ENCODE measurements around the gene CDH4. TPM values are rescaled to one million over a fixed set of nuclear protein-coding genes. Genes with fewer than 3 reads are reported as not detected.

Gene CDH4
- total RNA-seq, 2 donors from 2014 or later, result 0.05 to 2.2 TPM

DNA sequence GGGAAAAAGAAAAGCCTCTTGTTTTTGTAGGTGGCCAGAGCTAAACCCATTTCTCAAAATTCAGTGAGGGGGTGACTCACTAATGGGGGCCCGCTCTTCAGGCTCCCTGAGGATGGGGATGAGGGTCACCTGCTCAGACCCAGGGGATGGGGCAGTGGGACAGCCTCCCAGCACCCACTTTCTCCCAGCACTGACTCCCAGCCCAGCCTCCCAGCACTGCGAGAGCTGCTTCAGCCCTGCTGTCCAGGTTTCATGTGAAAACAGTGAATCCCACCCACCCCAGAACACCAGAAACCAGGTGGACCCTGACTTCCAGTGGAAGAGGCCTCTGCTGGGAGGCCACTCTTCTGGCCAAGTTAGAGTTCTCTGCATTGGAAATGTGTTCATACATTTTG is 362.6 kb downstream of the CDH4 start:
- no peak for DNase-seq (ENCODE audit: low spot score)
- H3K36me3 ChIP-seq, result no peaks in the 10 kb centered on the region
- no peak overlapping the region for H3K4me3 ChIP-seq
- H3K27me3 ChIP-seq (replicated peaks; ENCODE audit: insufficient read depth), result peaks cover 3% of the 10 kb centered on the region
- H3K4me1 ChIP-seq (replicated peaks), result no peaks in the 10 kb centered on the region
- H3K27ac ChIP-seq, result no peak overlapping the region
- H3K9me3 ChIP-seq, result no peaks in the 10 kb centered on the region
- intact Hi-C loops (cut with DNase I), result no loop called here
- WGBS, result 97% methylated on average over 2 of the region's 2 CpGs
- TF ChIP-seq POLR2A (IDR thresholded peaks at IDR 0.05), result no peak
- no peak for TF ChIP-seq CTCF (IDR thresholded peaks at IDR 0.05)
- TF ChIP-seq POLR2AphosphoS5 (IDR thresholded peaks at IDR 0.05), result no peak

- no peak overlapping the region for H3K4me3 ChIP-seq
- TF ChIP-seq POLR2AphosphoS5 (IDR thresholded peaks at IDR 0.05) (no peak), CTCF (IDR thresholded peaks at IDR 0.05) (no peak), POLR2A (IDR thresholded peaks at IDR 0.05) (no peak)
These were observed 363.7 kb downstream of the CDH4 start for GRCh38 chr20:61615806-61616205.

DNA sequence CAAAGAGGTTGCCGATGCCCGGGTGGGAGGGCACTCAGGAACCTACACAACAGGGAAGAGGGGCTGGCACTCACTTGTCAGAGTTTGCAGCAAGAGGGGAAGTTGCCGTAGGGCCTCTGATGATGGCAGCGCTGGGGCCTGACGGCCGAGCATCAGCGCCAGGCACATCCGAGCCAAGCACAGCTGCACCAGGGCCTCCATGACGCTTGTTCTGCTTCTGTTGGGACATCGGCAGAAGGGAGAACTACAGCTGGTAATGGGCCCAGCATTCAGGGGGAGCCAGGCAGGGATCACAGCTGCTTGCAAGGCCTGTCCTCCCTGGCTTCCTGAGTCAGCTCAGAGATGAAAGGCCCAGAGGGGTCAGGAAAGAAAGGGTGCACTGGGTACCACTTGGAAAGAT is 367.7 kb downstream of the CDH4 start:
- no peaks in the 10 kb centered on the region for H3K9me3 ChIP-seq
- TF ChIP-seq CTCF (IDR thresholded peaks at IDR 0.05) (no peak), POLR2A (IDR thresholded peaks at IDR 0.05) (no peak), POLR2AphosphoS5 (IDR thresholded peaks at IDR 0.05) (no peak)
- no peak overlapping the region for H3K4me3 ChIP-seq
- no peaks in the 10 kb centered on the region for H3K36me3 ChIP-seq
- WGBS, result 86% methylated on average over 10 of the region's 10 CpGs
- intact Hi-C loops (cut with DNase I), result no loop called here
- H3K27me3 ChIP-seq (replicated peaks; ENCODE audit: insufficient read depth), result peaks cover 3% of the 10 kb centered on the region
- H3K4me1 ChIP-seq (replicated peaks), result no peaks in the 10 kb centered on the region
- H3K27ac ChIP-seq, result no peak overlapping the region
- DNase-seq (ENCODE audit: low spot score), result no peak

More at GRCh38 chr20:61615806-61616205, 363.7 kb downstream of the CDH4 start:
- 89% methylated on average over 15 of the region's 15 CpGs for WGBS
- Histone ChIP-seq H3K9me3 (no peaks in the 10 kb centered on the region), H3K27me3 (replicated peaks; ENCODE audit: insufficient read depth) (peaks cover 3% of the 10 kb centered on the region), H3K27ac (no peak overlapping the region), H3K36me3 (no peaks in the 10 kb centered on the region), H3K4me1 (replicated peaks) (no peaks in the 10 kb centered on the region)
- intact Hi-C loops (cut with DNase I), result no loop called here
- DNase-seq (ENCODE audit: low spot score), result no peak

DNA sequence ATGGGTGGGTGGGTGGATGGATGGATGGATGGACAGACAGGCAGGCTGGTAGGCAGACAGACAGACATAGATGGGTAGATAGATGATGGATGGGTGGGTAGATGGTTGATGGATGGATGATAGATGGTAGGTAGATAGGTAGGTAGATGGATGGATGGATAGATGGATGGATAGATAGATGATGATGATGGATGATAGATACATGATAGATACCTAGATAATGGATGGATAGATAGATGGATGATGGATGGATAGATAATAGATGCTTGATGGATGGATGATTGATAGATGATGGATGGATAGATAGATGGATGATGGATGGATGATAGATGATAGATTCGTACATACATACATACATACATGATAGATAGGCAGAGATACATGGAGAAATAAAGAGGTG is 368.1 kb downstream of the CDH4 start:
- Histone ChIP-seq H3K4me1 (replicated peaks) (no peaks in the 10 kb centered on the region), H3K27me3 (replicated peaks; ENCODE audit: insufficient read depth) (peaks cover 3% of the 10 kb centered on the region), H3K27ac (no peak overlapping the region), H3K9me3 (no peaks in the 10 kb centered on the region), H3K4me3 (no peak overlapping the region), H3K36me3 (no peaks in the 10 kb centered on the region)
- intact Hi-C loops (cut with DNase I), result no loop called here
- no peak for TF ChIP-seq POLR2AphosphoS5 (IDR thresholded peaks at IDR 0.05)
- no peak for DNase-seq (ENCODE audit: low spot score)
- 0% methylated on average over 1 of the region's 1 CpG for WGBS

- Histone ChIP-seq H3K9me3 (no peaks in the 10 kb centered on the region), H3K36me3 (no peaks in the 10 kb centered on the region), H3K4me1 (replicated peaks) (no peaks in the 10 kb centered on the region), H3K27ac (no peak overlapping the region), H3K4me3 (no peak overlapping the region), H3K27me3 (replicated peaks; ENCODE audit: insufficient read depth) (peaks cover 1% of the 10 kb centered on the region)
- no peak for TF ChIP-seq POLR2AphosphoS5 (IDR thresholded peaks at IDR 0.05)
- TF ChIP-seq POLR2A (IDR thresholded peaks at IDR 0.05), result no peak
- 47% methylated on average over 19 of the region's 19 CpGs for WGBS
- intact Hi-C loops (cut with DNase I), result no loop called here
- DNase-seq (ENCODE audit: low spot score), result no peak
These were observed 369.1 kb downstream of the CDH4 start for GRCh38 chr20:61621035-61621730.

GRCh38 chr20:61621852-61622251 is 369.8 kb downstream of the CDH4 start:
- intact Hi-C loops (cut with DNase I), result no loop called here
- no peaks in the 10 kb centered on the region for H3K36me3 ChIP-seq
- TF ChIP-seq POLR2A (IDR thresholded peaks at IDR 0.05) (no peak), CTCF (IDR thresholded peaks at IDR 0.05) (no peak), POLR2AphosphoS5 (IDR thresholded peaks at IDR 0.05) (no peak)
- DNase-seq (ENCODE audit: low spot score), result no peak
- H3K27ac ChIP-seq, result no peak overlapping the region
- no peaks in the 10 kb centered on the region for H3K4me1 ChIP-seq (replicated peaks)
- WGBS, result 87% methylated on average over 10 of the region's 10 CpGs
- H3K9me3 ChIP-seq, result no peaks in the 10 kb centered on the region
- H3K4me3 ChIP-seq, result no peak overlapping the region
- H3K27me3 ChIP-seq (replicated peaks; ENCODE audit: insufficient read depth), result no peaks in the 10 kb centered on the region

All from prostate gland (tissue), 2 donors.